ENCODE measurements around the gene LRRFIP1.
A peak's percentile ranks its signal among the peaks of the same experiment; 100 is the strongest.

LRRFIP1 gene

GRCh38 chr2:237701859-237702390 is 74.5 kb downstream of the LRRFIP1 start:
- no peaks in the 10 kb centered on the region for H3K27me3 ChIP-seq (ENCODE audit: insufficient read depth, poor library complexity, severe bottlenecking)
- peaks cover 59% of the 10 kb centered on the region for H3K4me1 ChIP-seq (ENCODE audit: insufficient read depth, poor library complexity, severe bottlenecking)
- H3K27ac ChIP-seq (ENCODE audit: poor library complexity, severe bottlenecking), result peak overlapping the region; percentile 57
- no peaks in the 10 kb centered on the region; the same call in none of the 2 replicates for H3K36me3 ChIP-seq (ENCODE audit: low read depth)
- no peak for DNase-seq (ENCODE audit: low spot score)
- no peak overlapping the region for H3K4me3 ChIP-seq (ENCODE audit: severe bottlenecking)
- no peaks in the 10 kb centered on the region for H3K9me3 ChIP-seq (ENCODE audit: severe bottlenecking)
- TF ChIP-seq CTCF (IDR thresholded peaks at IDR 0.05; ENCODE audit: poor library complexity, severe bottlenecking), result no peak
- ATAC-seq (ENCODE audit: low read depth), result no peak

GRCh38 chr2:237702441-237703391 is 75.3 kb downstream of the LRRFIP1 start:
- Histone ChIP-seq H3K27ac (ENCODE audit: poor library complexity, severe bottlenecking) (peak overlapping the region; percentile 57), H3K4me1 (ENCODE audit: insufficient read depth, poor library complexity, severe bottlenecking) (peaks cover 51% of the 10 kb centered on the region), H3K4me3 (ENCODE audit: severe bottlenecking) (no peak overlapping the region), H3K9me3 (ENCODE audit: severe bottlenecking) (no peaks in the 10 kb centered on the region), H3K36me3 (ENCODE audit: low read depth) (no peaks in the 10 kb centered on the region; the same call in none of the 2 replicates), H3K27me3 (ENCODE audit: insufficient read depth, poor library complexity, severe bottlenecking) (no peaks in the 10 kb centered on the region)
- TF ChIP-seq CTCF (IDR thresholded peaks at IDR 0.05; ENCODE audit: poor library complexity, severe bottlenecking), result no peak
- DNase-seq (ENCODE audit: low spot score) (no peak), ATAC-seq (ENCODE audit: low read depth) (peak; percentile 67)

GRCh38 chr2:237704501-237705434 is 77.4 kb downstream of the LRRFIP1 start:
- no peak for TF ChIP-seq CTCF (IDR thresholded peaks at IDR 0.05; ENCODE audit: poor library complexity, severe bottlenecking)
- Histone ChIP-seq H3K4me3 (ENCODE audit: severe bottlenecking) (no peak overlapping the region), H3K9me3 (ENCODE audit: severe bottlenecking) (no peaks in the 10 kb centered on the region), H3K27ac (ENCODE audit: poor library complexity, severe bottlenecking) (peak overlapping the region; percentile 57), H3K4me1 (ENCODE audit: insufficient read depth, poor library complexity, severe bottlenecking) (peaks cover 45% of the 10 kb centered on the region), H3K36me3 (ENCODE audit: low read depth) (peaks cover 17% of the 10 kb centered on the region), H3K27me3 (ENCODE audit: insufficient read depth, poor library complexity, severe bottlenecking) (no peaks in the 10 kb centered on the region)
- no peak for DNase-seq (ENCODE audit: low spot score)
- peak; percentile 60 for ATAC-seq (ENCODE audit: low read depth)

- TF ChIP-seq CTCF (IDR thresholded peaks at IDR 0.05; ENCODE audit: poor library complexity, severe bottlenecking), result no peak
- DNase-seq (ENCODE audit: low spot score) (no peak), ATAC-seq (ENCODE audit: low read depth) (no peak)
- no peak overlapping the region for H3K4me3 ChIP-seq (ENCODE audit: severe bottlenecking)
- no peaks in the 10 kb centered on the region for H3K27me3 ChIP-seq (ENCODE audit: insufficient read depth, poor library complexity, severe bottlenecking)
- no peaks in the 10 kb centered on the region for H3K9me3 ChIP-seq (ENCODE audit: severe bottlenecking)
- no peak overlapping the region for H3K27ac ChIP-seq (ENCODE audit: poor library complexity, severe bottlenecking)
- H3K36me3 ChIP-seq (ENCODE audit: low read depth), result peaks cover 31% of the 10 kb centered on the region
- peaks cover 37% of the 10 kb centered on the region for H3K4me1 ChIP-seq (ENCODE audit: insufficient read depth, poor library complexity, severe bottlenecking)
These were observed 78.9 kb downstream of the LRRFIP1 start for GRCh38 chr2:237706257-237706656.
